PC-3 (cell line): ENCODE results near the gene MBNL3.

Experiments used
- EZH2 ChIP-seq: fragments of 300-600 bp; sonication (generic); IDR thresholded peaks from one replicate; pipeline ENCODE4 v1.6.1; 2017; ENCODE audit warnings: antibody characterized with exemption, mild to moderate bottlenecking, low read length; ENCODE audit not compliant: unreplicated experiment
- EZH2phosphoT487 ChIP-seq: fragments of 300-600 bp; sonication (generic); IDR thresholded peaks from 2 replicates; pipeline ENCODE4 v1.6.1; 2018; ENCODE audit warnings: mild to moderate bottlenecking, antibody characterized with exemption, low read length, borderline replicate concordance
- TF ChIP-seq, protein P1 (sequence below): fragments of 300-600 bp; sonication (generic); conservative IDR thresholded peaks from 2 replicates; pipeline ENCODE4 v1.5.1; 2017; ENCODE audit warnings: antibody characterized with exemption, low read depth, mild to moderate bottlenecking, low read length

DNA sequence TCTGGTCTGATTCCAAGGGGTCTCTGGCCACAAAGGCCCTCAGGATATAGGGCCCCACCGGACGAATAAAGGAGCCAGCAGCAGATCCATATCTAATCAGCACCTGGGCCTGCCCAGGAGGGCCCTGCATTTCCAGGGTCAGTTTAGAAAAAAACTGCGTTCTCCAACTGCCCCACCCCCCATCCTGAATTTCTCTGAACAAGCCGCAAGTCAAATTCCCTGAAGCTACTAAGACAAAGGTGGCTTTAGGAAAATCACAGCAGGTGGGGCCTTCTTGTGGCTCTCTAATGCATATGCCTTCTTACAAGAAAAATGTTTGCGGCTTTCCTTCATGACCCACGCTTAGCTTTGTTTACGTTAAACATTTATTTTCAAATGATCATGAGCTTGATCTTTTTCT, 76.6 kb downstream of the MBNL3 start:
- TF ChIP-seq, protein P1, sequence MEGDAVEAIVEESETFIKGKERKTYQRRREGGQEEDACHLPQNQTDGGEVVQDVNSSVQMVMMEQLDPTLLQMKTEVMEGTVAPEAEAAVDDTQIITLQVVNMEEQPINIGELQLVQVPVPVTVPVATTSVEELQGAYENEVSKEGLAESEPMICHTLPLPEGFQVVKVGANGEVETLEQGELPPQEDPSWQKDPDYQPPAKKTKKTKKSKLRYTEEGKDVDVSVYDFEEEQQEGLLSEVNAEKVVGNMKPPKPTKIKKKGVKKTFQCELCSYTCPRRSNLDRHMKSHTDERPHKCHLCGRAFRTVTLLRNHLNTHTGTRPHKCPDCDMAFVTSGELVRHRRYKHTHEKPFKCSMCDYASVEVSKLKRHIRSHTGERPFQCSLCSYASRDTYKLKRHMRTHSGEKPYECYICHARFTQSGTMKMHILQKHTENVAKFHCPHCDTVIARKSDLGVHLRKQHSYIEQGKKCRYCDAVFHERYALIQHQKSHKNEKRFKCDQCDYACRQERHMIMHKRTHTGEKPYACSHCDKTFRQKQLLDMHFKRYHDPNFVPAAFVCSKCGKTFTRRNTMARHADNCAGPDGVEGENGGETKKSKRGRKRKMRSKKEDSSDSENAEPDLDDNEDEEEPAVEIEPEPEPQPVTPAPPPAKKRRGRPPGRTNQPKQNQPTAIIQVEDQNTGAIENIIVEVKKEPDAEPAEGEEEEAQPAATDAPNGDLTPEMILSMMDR = no peak
- TF ChIP-seq EZH2 (no peak), EZH2phosphoT487 (no peak)
